SIG-M5 (cell line): ENCODE results near the gene PARP14.
"Not testable (repeated sequence)": the region's sequence is repeated elsewhere in the genome, so short reads cannot be mapped to it uniquely, and the experiment has no call there.

Source experiments
- DNase-seq: peaks from one replicate; lab custom pipeline; 2025; lab: John Stamatoyannopoulos, UW

The PARP14 gene

GRCh38 chr3:122680475-122681283 lies at the start of gene PARP14:
Gene PARP14, plus strand, starts transcription at chr3:122680839. Its CDS starts 45 bp downstream, at chr3:122680884.
- DNase-seq = no peak

DNA sequence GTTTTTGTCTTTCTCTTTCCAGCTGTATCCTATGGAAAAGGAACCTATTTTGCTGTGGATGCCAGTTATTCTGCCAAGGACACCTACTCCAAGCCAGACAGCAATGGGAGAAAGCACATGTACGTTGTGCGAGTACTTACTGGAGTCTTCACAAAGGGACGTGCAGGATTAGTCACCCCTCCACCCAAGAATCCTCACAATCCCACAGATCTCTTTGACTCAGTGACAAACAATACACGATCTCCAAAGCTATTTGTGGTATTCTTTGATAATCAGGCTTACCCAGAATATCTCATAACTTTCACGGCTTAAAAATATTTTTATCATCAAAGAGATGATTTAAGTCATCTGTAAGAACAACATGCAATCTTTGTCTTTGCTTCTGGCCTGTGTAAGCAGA lies 44.9 kb upstream of the PARP14 start:
- no peak for DNase-seq

DNA sequence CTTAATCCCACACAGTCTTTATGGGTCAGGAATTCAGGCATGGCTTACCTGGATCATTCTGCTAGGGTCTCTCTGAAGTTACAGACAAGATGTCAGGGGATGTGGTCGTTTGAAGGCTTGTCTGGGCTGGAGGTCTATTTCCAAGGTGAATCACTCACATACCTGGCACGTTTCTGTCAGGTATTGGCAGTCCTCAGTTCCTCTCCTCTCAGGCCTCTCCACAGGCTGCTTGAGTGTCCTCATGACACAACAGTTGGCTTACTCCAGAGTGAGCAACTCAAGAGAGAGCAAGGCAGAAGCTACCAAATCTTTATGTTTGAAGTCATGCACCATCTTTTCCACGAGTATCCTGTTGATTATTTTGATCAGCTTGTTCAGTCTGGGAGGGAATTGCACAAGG lies 43.9 kb upstream of the PARP14 start:
- no peak for DNase-seq

GRCh38 chr3:122640437-122640999 lies 40.1 kb upstream of the PARP14 start:
- DNase-seq = no peak

DNA sequence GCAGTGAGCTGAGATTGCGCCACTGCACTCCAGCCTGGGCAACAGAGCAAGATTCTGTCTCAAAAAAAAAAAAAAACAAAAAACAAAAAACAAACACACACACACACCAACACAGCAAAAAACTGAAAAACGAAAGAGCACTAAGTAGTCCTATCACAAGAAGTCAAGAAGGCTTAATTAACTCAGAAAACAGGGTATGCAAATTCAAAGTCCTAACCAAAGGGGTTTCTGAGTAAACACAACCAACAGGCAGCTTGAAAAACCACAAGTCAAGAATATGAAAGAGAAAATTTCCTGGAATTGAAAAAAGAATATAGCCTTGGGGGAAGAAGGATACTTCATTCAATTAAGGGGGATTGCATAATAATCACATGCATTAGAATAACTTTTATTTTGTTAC lies 37.7 kb upstream of the PARP14 start:
- DNase-seq = no peak

DNA sequence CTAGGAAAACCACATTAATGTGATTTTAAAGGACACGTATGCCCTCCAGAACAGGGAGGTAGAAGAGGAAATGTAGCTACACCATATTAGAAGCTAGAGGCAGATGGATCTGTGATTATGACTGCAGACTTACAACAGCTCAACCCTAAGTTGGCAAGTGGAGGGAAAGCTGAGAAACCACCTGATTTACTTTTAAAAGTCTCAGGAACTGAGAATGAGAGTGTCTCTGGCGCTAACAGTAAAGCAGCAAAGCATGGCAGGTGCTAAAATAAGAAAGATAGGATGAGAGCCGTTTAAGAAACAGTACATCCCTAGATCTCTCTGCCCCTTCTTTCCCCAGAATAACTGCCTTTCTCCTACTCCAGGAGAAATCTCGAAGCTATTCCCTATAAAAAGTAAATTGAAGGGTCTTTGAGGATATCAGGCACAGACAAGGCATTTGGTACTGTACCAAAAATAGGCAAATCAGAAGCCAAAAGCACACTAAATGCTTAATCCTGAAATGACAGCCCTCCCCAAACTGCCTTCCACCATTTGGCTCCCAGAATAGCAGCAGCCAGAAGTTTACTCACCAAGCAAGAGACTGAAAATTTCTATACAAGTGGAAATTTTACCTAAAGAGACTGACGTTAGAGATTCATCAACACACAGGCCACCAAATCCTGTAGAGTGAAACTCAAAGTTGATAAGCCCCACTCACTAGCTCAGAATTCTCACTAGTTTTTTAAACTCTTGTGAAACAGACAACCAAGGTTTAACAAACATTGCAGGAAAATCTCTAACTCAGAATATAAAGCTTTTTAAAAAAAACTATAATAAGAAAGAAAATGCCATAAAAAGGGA lies 34.3 kb upstream of the PARP14 start:
- no peak for DNase-seq

GRCh38 chr3:122651233-122651907 lies 29.3 kb upstream of the PARP14 start:
- not testable (repeated sequence) for DNase-seq

DNA sequence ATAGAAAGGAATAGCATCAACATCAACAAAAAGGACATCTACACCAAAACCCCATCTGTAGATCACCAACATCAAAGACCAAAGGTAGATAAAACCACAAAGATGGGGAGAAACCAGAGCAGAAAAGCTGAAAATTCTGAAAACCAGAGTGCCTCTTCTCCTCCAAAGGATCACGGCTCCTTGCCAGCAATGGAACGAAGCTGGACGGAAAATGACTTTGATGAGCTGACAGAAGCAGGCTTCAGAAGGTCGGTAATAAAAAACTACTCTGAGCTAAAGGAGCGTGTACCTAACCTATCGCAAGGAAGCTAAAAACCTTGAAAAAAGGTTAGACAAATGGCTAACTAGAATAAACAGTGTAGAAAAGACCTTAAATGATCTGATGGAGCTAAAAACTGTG lies 28.7 kb upstream of the PARP14 start:
- DNase-seq = not testable (repeated sequence)

DNA sequence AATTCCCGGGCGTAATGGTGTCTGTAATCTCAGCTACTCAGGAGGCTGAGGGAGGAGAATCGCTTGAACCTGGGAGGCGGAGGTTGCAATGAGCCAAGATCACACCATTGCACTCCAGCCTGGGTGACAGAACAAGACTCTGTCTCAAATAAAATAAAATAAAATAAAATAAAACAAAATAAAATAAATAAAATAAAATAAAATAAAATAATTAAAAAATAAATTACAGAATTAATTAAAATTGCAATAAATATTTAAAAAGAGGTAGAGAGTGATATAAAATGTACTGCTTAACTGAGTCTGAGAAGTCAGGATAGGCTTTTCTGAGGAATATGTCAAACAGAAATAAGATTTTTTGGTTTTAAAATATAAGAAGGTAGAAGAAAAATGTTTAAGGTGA lies 22.3 kb upstream of the PARP14 start:
- not testable (repeated sequence) for DNase-seq

- DNase-seq = no peak
These were observed 20.2 kb upstream of the PARP14 start for GRCh38 chr3:122660297-122660974.

GRCh38 chr3:122661633-122662032 lies 19.0 kb upstream of the PARP14 start:
- DNase-seq = peak; percentile 39

DNA sequence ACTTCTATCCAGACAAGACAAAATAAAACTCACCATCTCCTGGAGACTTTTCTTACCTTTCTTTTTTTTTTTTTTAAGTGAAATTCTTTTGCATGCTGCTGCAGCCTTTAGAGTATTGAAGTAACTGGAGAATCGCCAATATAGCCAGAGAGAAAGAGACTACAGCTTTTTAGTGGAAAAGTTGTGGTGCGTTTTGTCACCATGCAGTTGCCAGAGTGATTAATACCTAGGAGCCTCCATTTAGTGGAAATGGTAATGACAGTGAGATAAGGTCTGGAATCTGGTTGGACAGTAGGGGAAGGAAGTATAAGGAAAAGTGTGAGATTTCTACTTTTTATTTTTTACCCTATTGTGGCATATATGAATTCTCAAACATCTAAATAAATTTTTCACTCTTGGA lies 18.1 kb upstream of the PARP14 start:
- DNase-seq = no peak

GRCh38 chr3:122665226-122665786 lies 15.3 kb upstream of the PARP14 start:
- DNase-seq = no peak

GRCh38 chr3:122665881-122666280 lies 14.8 kb upstream of the PARP14 start:
- DNase-seq = no peak

DNA sequence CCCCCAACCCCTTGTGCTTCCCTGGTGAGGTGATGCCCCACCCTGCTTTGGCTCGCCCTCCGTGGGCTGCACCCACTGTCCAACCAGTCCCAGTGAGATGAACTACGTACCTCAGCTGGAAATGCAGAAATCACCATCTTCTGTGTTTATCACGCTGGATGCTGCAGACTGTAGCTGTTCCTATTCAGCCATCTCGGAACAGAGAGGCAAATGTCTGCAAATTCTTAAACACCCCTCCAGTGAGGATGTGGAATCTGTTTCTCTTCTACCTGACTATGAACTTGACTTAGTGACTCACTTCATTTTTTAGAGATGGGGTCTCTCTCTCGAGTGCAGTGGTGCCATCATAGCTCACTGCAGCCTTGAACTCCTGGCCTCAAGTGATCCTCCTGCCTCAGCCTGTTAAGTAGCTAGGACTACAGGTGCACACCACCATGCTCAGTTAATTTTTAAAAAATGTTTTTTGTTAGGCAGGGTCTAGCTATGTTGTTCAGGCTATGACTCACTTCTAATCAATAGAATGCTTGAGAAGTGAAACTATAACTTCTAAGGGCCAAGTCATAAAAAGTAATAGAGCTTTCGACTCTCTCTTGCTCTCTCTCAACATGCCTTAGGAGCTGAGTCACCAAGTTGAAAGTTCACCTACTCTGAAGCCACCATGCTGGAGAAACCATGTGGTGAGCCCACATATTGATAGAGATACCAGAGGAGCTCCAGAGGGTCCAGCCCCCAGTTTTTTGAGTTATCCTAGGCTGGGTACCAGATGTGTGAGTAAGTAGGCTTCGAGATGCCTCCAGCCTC lies 11.5 kb upstream of the PARP14 start:
- DNase-seq = peak; percentile 28

DNA sequence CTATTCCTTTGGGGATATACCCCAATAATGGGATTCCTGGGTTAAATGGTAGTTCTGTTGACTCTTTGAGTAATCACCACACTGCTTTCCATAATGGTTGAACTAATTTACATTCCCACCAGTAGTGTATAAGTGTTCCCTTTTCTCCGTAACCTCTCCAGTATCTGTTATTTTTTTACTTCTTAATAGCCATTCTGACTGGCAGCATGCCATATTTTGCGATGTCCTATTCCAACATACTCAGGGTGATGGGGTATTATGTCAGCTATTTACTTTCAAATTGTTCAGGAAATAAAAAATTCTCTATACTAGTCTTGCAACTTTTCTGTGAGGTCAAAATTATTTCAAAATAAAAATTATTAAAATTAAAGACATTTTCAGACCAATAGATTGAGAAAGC lies 9.1 kb upstream of the PARP14 start:
- no peak for DNase-seq

- DNase-seq = no peak
These were observed 6.3 kb upstream of the PARP14 start for GRCh38 chr3:122674339-122674738.

- DNase-seq = no peak
These were observed 3.9 kb upstream of the PARP14 start for GRCh38 chr3:122676759-122677158.

DNA sequence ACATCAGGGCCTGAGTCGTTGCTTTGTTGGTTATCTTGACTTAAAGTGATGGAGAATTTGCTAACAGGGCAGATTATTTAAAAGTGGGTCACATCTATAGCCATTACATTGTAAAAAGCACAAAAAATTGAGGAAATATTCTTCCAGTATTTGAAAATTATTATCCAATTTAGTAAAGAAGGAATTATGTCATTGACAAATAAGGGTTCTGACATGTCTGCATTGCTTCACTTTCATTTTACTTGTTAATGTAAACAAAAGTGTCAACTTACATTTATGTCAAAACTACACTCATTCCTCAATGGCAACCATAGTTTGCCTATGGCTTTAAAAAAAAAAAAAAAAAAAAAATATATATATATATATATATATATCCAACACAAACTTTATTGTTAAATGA lies 3.4 kb upstream of the PARP14 start:
- no peak for DNase-seq

- no peak for DNase-seq
These were observed 2.1 kb upstream of the PARP14 start for GRCh38 chr3:122678506-122678905.
